ENCODE measurements around the gene ACOX2. TPM values are rescaled to one million over a fixed set of nuclear protein-coding genes. Genes with fewer than 3 reads are reported as not detected.

Gene ACOX2
- total RNA-seq, 1 donor from 2014 or later, result 1.7 TPM

- DNase-seq (ENCODE audit: low read depth), result no peak
- no peak for TF ChIP-seq CTCF (conservative IDR thresholded peaks at IDR 0.05; ENCODE audit: low read depth, low read length)
- no peak overlapping the region for H3K4me3 ChIP-seq (ENCODE audit: low read depth, low read length)
Measured at GRCh38 chr3:58520403-58521335, 16.3 kb downstream of the ACOX2 start.

GRCh38 chr3:58519668-58520402 is 17.2 kb downstream of the ACOX2 start:
- no peak overlapping the region for H3K4me3 ChIP-seq (ENCODE audit: low read depth, low read length)
- no peak for TF ChIP-seq CTCF (conservative IDR thresholded peaks at IDR 0.05; ENCODE audit: low read depth, low read length)
- DNase-seq (ENCODE audit: low read depth), result no peak

- DNase-seq (ENCODE audit: low read depth), result no peak
- no peak overlapping the region for H3K4me3 ChIP-seq (ENCODE audit: low read depth, low read length)
- no peak for TF ChIP-seq CTCF (conservative IDR thresholded peaks at IDR 0.05; ENCODE audit: low read depth, low read length)
Measured at GRCh38 chr3:58518291-58518789, 18.6 kb downstream of the ACOX2 start.

GRCh38 chr3:58514405-58514804 is 22.6 kb downstream of the ACOX2 start:
- no peak for TF ChIP-seq CTCF (conservative IDR thresholded peaks at IDR 0.05; ENCODE audit: low read depth, low read length)
- DNase-seq (ENCODE audit: low read depth), result no peak
- no peak overlapping the region for H3K4me3 ChIP-seq (ENCODE audit: low read depth, low read length)

- no peak for TF ChIP-seq CTCF (conservative IDR thresholded peaks at IDR 0.05; ENCODE audit: low read depth, low read length)
- DNase-seq (ENCODE audit: low read depth), result no peak
- no peak overlapping the region for H3K4me3 ChIP-seq (ENCODE audit: low read depth, low read length)
Measured at GRCh38 chr3:58508437-58508836, 28.6 kb downstream of the ACOX2 start.

GRCh38 chr3:58507356-58508078 is 29.5 kb downstream of the ACOX2 start:
- H3K4me3 ChIP-seq (ENCODE audit: low read depth, low read length), result no peak overlapping the region
- TF ChIP-seq CTCF (conservative IDR thresholded peaks at IDR 0.05; ENCODE audit: low read depth, low read length), result no peak
- DNase-seq (ENCODE audit: low read depth), result no peak
